IMR-90 (cell line): ENCODE data around the gene SLAMF8. TPM values are rescaled to one million over a fixed set of nuclear protein-coding genes. Genes with fewer than 3 reads are reported as not detected.

ENCODE experiments used
- ATAC-seq: fragments of 200-7000 bp; cut with Tn5 transposase; 2 replicates; pipeline ENCODE4 v1.9.1; 2020; ENCODE audit warnings: low read depth, mild to moderate bottlenecking, moderate library complexity
- BruUV-seq: library from RNA; stranded (reverse); fragments of 400-500 nt; replicated peaks from 2 replicates; lab custom pipeline; 2021; lab: Mats Ljungman, UMichigan
- CTCF ChIA-PET: fragments of 300-600 bp; formaldehyde crosslinking; extraction: SDS; loops from one replicate; lab custom pipeline; 2021; ENCODE audit warnings: antibody characterized with exemption; lab: Yijun Ruan, JAX
- POLR2A ChIA-PET: fragments of 300-600 bp; sonication (Branson Sonifier 250); formaldehyde crosslinking; loops from one replicate; lab custom pipeline; 2022; ENCODE audit warnings: antibody characterized with exemption; ENCODE audit not compliant: unreplicated experiment; lab: Charles Lee
- DNase-seq: peaks from one replicate; pipeline ENCODE4 v3.0.0; 2013
- H2AFZ ChIP-seq: replicated peaks from 2 replicates; pipeline ENCODE3; 2013; ENCODE audit warnings: low read length, mild to moderate bottlenecking; ENCODE audit not compliant: poor library complexity
- H2AK5ac ChIP-seq: 2 replicates; pipeline ENCODE4 v1.6.1; 2013; ENCODE audit warnings: low read depth, low read length, inconsistent platforms
- H2AK9ac ChIP-seq: replicated peaks from 2 replicates; pipeline ENCODE3; 2013; ENCODE audit warnings: mild to moderate bottlenecking, low read depth, low read length, moderate library complexity; ENCODE audit not compliant: poor library complexity
- H2BK120ac ChIP-seq: 2 replicates; pipeline ENCODE4 v1.6.1; 2013; ENCODE audit warnings: low read depth, low read length, inconsistent platforms
- H2BK15ac ChIP-seq: 3 replicates; pipeline ENCODE4 v1.6.1; 2013; ENCODE audit warnings: low read depth, low read length, inconsistent platforms
- H2BK20ac ChIP-seq: 2 replicates; pipeline ENCODE4 v1.6.1; 2013; ENCODE audit warnings: low read depth, mild to moderate bottlenecking, inconsistent platforms, low read length, moderate library complexity
- H2BK5ac ChIP-seq: 2 replicates; pipeline ENCODE4 v1.6.1; 2013; ENCODE audit warnings: mild to moderate bottlenecking, low read depth, low read length, inconsistent platforms; ENCODE audit not compliant: poor library complexity, severe bottlenecking
- H3K14ac ChIP-seq: replicated peaks from 2 replicates; pipeline ENCODE4 v1.6.1; 2013; ENCODE audit warnings: low read depth, low read length, inconsistent platforms
- H3K18ac ChIP-seq: 2 replicates; pipeline ENCODE4 v1.6.1; 2013; ENCODE audit warnings: low read depth, low read length, control low read depth
- H3K23ac ChIP-seq: 2 replicates; pipeline ENCODE4 v1.6.1; 2013; ENCODE audit warnings: low read depth, low read length, inconsistent platforms
- H3K27ac ChIP-seq: 2 replicates; pipeline ENCODE4 v1.5.1; 2013; ENCODE audit warnings: mild to moderate bottlenecking, control low read depth, low read length; ENCODE audit not compliant: insufficient read depth
- H3K27me3 ChIP-seq: 2 replicates; pipeline ENCODE4 v1.6.1; 2013; ENCODE audit warnings: low read length; ENCODE audit not compliant: control insufficient read depth, insufficient read depth
- H3K36me3 ChIP-seq: 2 replicates; pipeline ENCODE4 v1.6.1; 2013; ENCODE audit warnings: low read length, mixed read lengths; ENCODE audit not compliant: control insufficient read depth, insufficient read depth
- H3K4ac ChIP-seq: 2 replicates; pipeline ENCODE4 v1.6.1; 2013; ENCODE audit warnings: low read depth, low read length, inconsistent platforms
- H3K4me1 ChIP-seq: 2 replicates; pipeline ENCODE4 v1.6.1; 2013; ENCODE audit warnings: low read length, mixed read lengths; ENCODE audit not compliant: control insufficient read depth, insufficient read depth
- H3K4me2 ChIP-seq: 2 replicates; pipeline ENCODE4 v1.6.1; 2013; ENCODE audit warnings: low read depth, mild to moderate bottlenecking, control low read depth, low read length, moderate library complexity
- H3K4me3 ChIP-seq: 2 replicates; pipeline ENCODE4 v1.5.1; 2013; ENCODE audit warnings: low read depth, mild to moderate bottlenecking, control low read depth, low read length, moderate library complexity; ENCODE audit not compliant: insufficient read depth
- H3K56ac ChIP-seq: 2 replicates; pipeline ENCODE4 v1.6.1; 2013; ENCODE audit warnings: low read length, inconsistent platforms; ENCODE audit not compliant: insufficient read depth; ENCODE audit errors: extremely low read depth
- H3K79me1 ChIP-seq, 2 experiments: 2 replicates each; pipeline ENCODE4 v1.6.1; 2013; ENCODE audit warnings: low read length in 2 of 2, inconsistent platforms in 1 of 2, low read depth in 1 of 2
- H3K9ac ChIP-seq: 2 replicates; pipeline ENCODE4 v1.6.1; 2013; ENCODE audit warnings: low read depth, low read length, control low read depth
- H3K9me1 ChIP-seq: 2 replicates; pipeline ENCODE4 v1.6.1; 2013; ENCODE audit warnings: low read length, inconsistent platforms; ENCODE audit not compliant: insufficient read depth
- H3K9me3 ChIP-seq: 2 replicates; pipeline ENCODE4 v1.6.1; 2013; ENCODE audit warnings: low read length; ENCODE audit not compliant: control insufficient read depth, insufficient read depth
- H4K20me1 ChIP-seq: 2 replicates; pipeline ENCODE4 v1.6.1; 2013; ENCODE audit warnings: low read length, inconsistent platforms; ENCODE audit not compliant: insufficient read depth
- H4K5ac ChIP-seq: 2 replicates; pipeline ENCODE4 v1.6.1; 2013; ENCODE audit warnings: mild to moderate bottlenecking, low read depth, low read length, control low read depth
- H4K8ac ChIP-seq, 2 experiments: 2 replicates each; pipeline ENCODE4 v1.6.1; 2013; ENCODE audit warnings: low read depth in 2 of 2, low read length in 2 of 2, control low read depth in 1 of 2, inconsistent platforms in 1 of 2
- H4K91ac ChIP-seq: 2 replicates; pipeline ENCODE4 v1.6.1; 2013; ENCODE audit warnings: low read depth, low read length, inconsistent platforms; ENCODE audit not compliant: insufficient read depth
- CTCF ChIP-seq: conservative IDR thresholded peaks from 2 replicates; pipeline ENCODE4 v1.5.1; 2012; ENCODE audit warnings: mild to moderate bottlenecking, low read depth, low read length, improper control_type of control experiment
- NFE2L2 ChIP-seq: fragments of 150-350 bp; IDR thresholded peaks from 2 replicates; pipeline ENCODE4 v1.6.1; 2016; ENCODE audit warnings: low read depth, mild to moderate bottlenecking, low read length
- WGBS, 2 experiments: methylation state at CpG; one replicate each; pipeline versions ENCODE4 v1.1.5 to v1.1.7; 2013; ENCODE audit warnings: missing lambda C conversion rate in 2 of 2; ENCODE audit not compliant: insufficient read length in 1 of 2; ENCODE audit errors: extremely low coverage in 2 of 2; 5-methylcytosine and 5-hydroxymethylcytosine counted together
- dilution Hi-C: fragments of 300-500 bp; cut with HindIII; formaldehyde crosslinking; loops from one replicate; pipeline ENCODE4 v1.14.3; 2018; ENCODE audit warnings: low sequenced_read_pairs; ENCODE audit not compliant: unreplicated experiment
- in situ Hi-C: fragments of 300-500 bp; cut with MboI; formaldehyde crosslinking; loops from 3 replicates; pipeline ENCODE4 v1.14.3; 2019; ENCODE audit warnings: low sequenced_read_pairs, inconsistent platforms, mixed read lengths
- intact Hi-C: fragments of 100-400 bp; cut with micrococcal nuclease; formaldehyde crosslinking; loops from 2 replicates; pipeline ENCODE4 v1.10.0; 2022
- polyA plus RNA-seq, 3 experiments: library from polyadenylated mRNA; depleted of rRNA; stranded (reverse); fragments of >200 nt; gene quantifications; 2 replicates each; pipeline ENCODE4 v1.2.3, GENCODE V29; 2012; ENCODE audit warnings: low replicate concordance in 1 of 3
- total RNA-seq: library from RNA; depleted of rRNA; stranded (reverse); fragments of >200 nt; gene quantifications from 2 replicates; pipeline ENCODE4 v1.2.3, GENCODE V29; 2012

Gene SLAMF8
- total and polyA plus RNA-seq, 2 of the 4 experiments (the other 2 are of a cell fraction): 0.07 TPM; not detected in 1

DNA sequence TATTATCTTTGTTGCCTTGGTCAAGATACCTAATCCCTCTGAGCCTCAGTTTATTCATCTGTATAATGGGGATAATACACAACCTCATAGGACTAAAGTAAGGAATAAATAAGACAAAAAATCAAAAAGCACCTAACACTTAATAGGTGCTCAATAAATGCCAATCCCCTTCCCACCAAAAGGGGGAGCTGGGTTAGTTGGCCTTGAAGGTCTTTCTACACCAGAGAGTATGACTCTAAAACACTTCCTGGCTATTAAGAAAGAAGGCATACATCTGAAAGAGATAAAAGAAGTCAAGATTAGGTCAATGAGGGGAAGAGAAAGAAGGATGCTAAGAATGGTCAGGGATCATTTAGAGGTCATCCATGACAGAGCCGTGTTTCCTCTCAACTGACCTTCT is 24.7 kb downstream of the SLAMF8 start:
- no peak overlapping the region for H2BK5ac ChIP-seq
- ChIA-PET CTCF (no interaction called here), POLR2A (no interaction called here)
- no peak overlapping the region for H3K14ac ChIP-seq
- no peak overlapping the region for H2BK15ac ChIP-seq
- no CpG with 5 or more reads among the region's 1 CpG for WGBS, 2 experiments
- H4K91ac ChIP-seq: no peak overlapping the region
- H4K5ac ChIP-seq: no peak overlapping the region
- no peak overlapping the region for H4K8ac ChIP-seq
- H3K4me2 ChIP-seq: no peak overlapping the region
- dilution Hi-C loops: no loop called here
- no peak overlapping the region for H2BK20ac ChIP-seq
- no peaks in the 10 kb centered on the region for H3K36me3 ChIP-seq
- H3K79me1 ChIP-seq: peaks cover 0 to 14% of the 10 kb centered on the region in 2 experiments; a peak in 2 of 4 replicates
- H3K9me3 ChIP-seq: no peaks in the 10 kb centered on the region
- H2BK120ac ChIP-seq: no peak overlapping the region
- H2AK5ac ChIP-seq: no peak overlapping the region
- no peak overlapping the region for H3K27ac ChIP-seq
- peaks cover 9% of the 10 kb centered on the region for H3K9me1 ChIP-seq
- ATAC-seq: no peak
- peaks cover 4% of the 10 kb centered on the region for H3K4me1 ChIP-seq
- no peak overlapping the region for H3K56ac ChIP-seq
- no peak overlapping the region for H3K4ac ChIP-seq
- in situ Hi-C loops: no loop called here
- DNase-seq: no peak
- no peak overlapping the region for H3K9ac ChIP-seq
- no peak overlapping the region for H3K4me3 ChIP-seq
- no TSS peak for BruUV-seq
- TF ChIP-seq NFE2L2 (no peak), CTCF (peak; percentile 16; the same call in 1 of the 2 replicates)
- H3K18ac ChIP-seq: no peak overlapping the region
- intact Hi-C loops: no loop called here
- no peak overlapping the region for H2AK9ac ChIP-seq
- no peaks in the 10 kb centered on the region for H4K20me1 ChIP-seq
- no peak overlapping the region for H2AFZ ChIP-seq
- H3K23ac ChIP-seq: no peak overlapping the region
- no peaks in the 10 kb centered on the region for H3K27me3 ChIP-seq
